Fibroblast of lung (primary cell): ENCODE measurements around the gene PSD2.

Experiments
- CTCF ChIP-seq, 2 donors: IDR thresholded peaks in 1 of 2; conservative IDR thresholded peaks in 1 of 2; 1 replicate in 1 of 2; 2 replicates in 1 of 2; pipeline ENCODE4 v1.5.1; 2011 to 2012; ENCODE audit warnings: low read length in 2 of 2, control low read depth in 1 of 2, inconsistent platforms in 1 of 2, low read depth in 1 of 2, mild to moderate bottlenecking in 1 of 2
- EZH2 ChIP-seq: IDR thresholded peaks from 2 replicates; pipeline ENCODE4 v1.5.1; 2012; ENCODE audit warnings: low read length, control low read depth, mild to moderate bottlenecking; ENCODE audit errors: missing control alignments

- TF ChIP-seq CTCF (conservative IDR thresholded peaks at IDR 0.05 in 1 of 2, IDR thresholded peaks at IDR 0.05 in 1 of 2; ENCODE audit: low read depth in 1 of 2, low read length in 2 of 2) (no peak), EZH2 (no peak)
Observed at GRCh38 chr5:139814191-139814601, 18.6 kb downstream of the PSD2 start.
